CD4-positive, alpha-beta T cell treated with Interleukin-12 subunit alpha and Interleukin-12 subunit beta, for 1 hour (primary cell): Measurements from ENCODE around the gene FOXP1.

Experiments used
- DNase-seq: peaks from one replicate; pipeline ENCODE4 v3.0.0-alpha.2; 2020

Gene FOXP1

DNA sequence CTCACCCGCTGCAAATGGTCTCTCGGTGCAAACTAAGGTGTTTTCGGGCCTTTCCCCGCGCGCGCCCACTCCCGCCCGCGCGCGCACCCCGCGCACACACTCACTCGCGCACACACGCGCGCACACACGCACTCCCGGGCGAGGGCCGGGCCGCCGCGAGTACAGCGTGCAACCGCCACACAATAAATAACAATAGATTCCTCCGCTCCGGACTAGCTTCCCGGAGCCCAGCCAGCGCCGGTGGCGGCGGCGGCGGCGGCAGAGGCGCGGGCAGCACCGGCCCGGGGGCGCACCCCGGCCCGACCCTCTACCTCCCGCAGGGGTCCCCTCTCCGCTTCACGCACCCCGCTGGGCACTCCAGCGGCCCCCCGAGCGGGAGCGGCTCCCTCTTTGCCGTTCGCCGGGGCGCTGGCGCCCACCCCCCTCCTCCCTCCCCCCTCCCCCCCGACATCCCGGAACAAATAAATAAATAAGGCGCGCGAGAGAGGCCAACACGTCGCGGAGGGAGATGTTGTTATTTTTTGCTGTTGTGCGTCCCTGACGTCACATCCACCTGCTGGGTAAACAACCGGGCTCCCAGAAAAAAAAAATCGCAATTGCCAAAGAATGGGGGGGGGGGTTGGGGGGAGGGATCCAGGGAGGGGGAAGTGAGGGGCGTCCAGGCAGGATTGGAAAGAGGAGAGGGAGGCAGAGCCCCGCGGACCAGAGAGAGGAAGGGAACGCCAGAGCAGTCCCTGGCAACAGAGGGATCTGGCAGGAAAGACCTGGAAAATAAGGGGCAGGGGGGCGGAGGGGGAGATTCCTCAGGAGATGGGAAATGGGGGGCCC is at the start of gene FOXP1:
FOXP1 (minus strand) TSS at position 163 of the 828 bp plus-strand sequence. CDS start 385,347 bp downstream, outside the sequence.
- DNase-seq, result peak; percentile 80

DNA sequence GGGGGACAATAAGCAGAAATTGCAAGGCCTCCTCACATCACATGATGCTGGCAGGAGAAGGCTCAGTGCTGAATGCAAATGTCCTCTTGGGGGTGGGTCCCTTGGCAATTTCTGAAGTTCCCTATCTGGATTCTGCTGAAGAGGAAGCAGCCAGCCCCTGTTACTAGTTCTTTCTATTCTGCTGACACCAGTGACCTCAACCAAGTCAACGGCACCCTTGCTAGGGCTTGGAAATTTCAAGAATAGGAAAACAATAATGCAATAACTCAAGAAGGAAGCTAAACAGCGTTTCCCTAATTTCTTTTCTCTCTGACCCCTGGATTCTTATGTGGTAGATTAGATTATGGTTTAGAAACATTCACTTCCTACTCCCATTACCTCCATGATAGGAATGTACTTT is 46.2 kb upstream of the FOXP1 start:
- peak; percentile 1 for DNase-seq

DNA sequence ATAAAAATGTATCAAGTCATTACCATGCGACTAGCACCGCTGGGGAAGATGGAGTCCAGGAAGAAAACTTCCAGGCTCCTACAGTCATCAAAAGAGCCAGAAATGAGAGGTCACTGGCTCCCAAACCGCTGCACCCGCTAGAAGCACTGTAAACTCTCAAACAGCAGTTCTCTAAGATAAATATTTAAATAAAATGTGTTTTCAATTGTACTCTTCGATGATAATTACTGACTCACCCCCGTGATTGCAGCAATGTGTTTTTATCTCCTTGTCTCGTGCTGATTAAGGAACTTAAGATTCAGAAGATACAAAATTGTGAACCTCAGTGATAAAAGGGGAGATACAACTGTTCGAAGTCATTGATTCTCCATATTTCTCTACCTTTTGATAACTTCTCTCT is 45.8 kb upstream of the FOXP1 start:
- DNase-seq, result no peak

DNA sequence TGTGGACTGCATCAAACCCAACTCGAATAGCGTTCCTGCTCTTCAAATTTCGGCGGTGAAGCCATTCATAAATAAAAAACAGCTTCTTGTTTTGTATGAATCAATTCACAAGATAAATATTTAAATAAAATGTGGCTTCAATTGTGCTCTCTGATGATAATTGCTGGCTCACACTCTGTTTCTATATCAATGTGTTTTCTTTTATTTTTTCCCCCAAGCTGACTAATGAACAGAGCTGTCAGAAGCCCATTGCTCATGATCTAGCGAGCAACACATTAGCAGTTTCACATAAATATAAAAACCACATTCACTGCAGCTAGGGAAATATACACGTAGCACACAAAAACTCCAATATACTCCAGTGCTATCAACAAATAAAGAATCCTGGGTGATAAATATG is 45.0 kb upstream of the FOXP1 start:
- no peak for DNase-seq

DNA sequence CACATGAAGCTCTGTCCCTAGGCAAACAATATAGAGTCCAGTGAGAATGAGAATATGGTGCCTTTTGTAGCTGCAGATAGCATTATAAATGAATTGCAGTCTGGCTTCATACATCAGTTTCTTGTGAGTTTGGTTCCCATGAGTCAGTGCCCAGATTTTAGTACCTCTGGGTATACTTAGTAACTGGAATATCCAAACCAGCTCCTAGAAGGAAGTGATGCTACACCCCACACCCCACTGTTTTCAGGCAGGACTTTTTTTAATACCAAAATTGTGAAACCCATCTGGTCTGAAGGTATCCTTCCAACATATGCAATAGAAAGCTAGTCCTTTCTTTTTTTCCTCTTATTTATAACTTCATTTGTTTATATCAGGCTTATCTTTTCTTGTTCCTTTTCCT is 42.1 kb upstream of the FOXP1 start:
- no peak for DNase-seq

DNA sequence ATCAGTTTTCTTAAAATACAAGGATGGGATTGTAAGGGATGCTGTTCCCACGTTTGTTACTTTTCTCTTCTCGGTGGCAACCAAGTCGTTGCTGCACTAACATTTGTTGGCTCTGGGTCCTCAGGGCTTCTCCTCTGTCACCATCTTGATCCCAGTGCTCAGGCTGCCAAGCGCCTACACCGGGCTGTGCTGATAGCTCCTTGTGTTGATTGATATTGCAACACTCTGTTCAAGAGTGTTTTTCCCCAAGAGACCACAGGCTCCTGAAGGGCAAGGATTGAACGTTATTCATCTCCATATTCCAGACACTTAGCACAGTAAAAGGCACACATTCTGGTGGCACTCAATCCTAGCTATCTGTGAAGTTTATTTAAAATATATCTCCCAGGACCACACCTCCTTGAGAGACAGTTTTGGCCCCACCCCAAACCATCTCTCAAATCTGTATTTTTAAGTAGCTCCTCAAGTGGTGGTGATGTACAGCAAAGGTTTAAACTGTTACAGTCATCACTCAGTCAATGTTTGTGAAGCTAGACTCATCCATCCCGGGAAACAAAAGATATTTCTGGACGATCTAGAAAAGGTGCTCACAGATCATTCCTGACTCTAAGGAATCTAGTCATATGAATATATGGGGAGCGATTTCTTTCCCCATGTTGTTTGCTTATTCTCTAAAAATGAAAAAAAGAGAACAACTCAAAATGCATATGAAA is 38.5 kb upstream of the FOXP1 start:
- no peak for DNase-seq

DNA sequence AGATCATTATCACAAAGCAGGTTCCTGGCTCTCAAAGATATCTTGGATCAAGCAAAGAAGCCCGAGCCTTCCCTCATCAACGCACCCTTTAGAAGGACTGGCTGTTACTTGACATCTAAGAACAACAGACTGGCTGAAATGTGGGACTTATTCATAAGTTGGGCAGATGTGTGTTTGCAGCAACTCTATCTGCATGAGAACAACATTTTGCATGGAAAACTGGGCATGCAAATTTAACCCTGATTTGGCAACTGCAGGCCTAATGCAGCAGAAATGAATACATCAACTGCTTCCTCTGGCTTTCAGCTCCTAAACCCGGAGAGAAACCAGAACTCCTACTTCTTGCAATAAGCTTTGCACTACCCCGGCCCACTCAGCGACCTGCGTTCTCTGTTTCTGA is 35.0 kb upstream of the FOXP1 start:
- DNase-seq, result no peak

DNA sequence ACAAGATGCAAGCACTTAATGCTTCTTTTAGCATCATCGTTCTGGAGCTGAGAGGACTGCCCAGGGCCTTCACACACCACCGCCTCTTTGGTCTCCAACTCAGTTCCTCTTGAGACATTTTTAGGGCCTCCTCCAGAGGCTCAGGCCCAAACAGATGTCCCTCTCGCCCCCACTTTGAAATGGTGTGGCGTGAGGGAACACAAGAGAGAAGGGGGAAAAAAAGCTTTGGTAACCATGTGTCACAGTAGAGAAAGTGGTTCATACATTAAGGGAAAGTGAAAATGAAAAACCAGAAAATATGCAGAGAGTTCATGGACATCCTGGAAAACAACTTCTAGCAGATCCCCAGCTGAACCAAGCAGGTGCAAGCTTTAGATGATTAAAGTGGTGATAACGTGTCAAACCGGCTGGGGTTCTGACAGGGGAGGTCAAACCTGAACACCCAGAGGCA is 33.1 kb upstream of the FOXP1 start:
- DNase-seq, result no peak

DNA sequence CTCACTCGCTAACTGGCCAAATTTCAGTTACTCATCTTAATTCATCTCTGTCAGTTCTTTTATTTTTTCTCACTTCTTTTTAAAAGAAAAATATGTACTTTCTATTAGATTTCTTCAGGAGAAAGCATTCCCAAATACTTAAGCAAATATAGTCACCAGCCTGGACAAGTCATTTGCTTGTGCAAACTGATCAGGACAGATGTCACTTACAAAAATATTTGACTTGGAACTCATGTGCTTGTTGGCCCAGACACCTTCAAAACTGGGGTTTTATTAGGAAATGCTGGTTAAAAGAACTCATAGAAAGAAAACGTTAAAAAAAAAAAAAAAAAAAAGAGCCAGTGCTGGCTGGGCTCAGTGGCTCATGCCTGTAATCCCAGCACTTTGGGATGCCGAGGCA is 31.3 kb upstream of the FOXP1 start:
- no peak for DNase-seq

DNA sequence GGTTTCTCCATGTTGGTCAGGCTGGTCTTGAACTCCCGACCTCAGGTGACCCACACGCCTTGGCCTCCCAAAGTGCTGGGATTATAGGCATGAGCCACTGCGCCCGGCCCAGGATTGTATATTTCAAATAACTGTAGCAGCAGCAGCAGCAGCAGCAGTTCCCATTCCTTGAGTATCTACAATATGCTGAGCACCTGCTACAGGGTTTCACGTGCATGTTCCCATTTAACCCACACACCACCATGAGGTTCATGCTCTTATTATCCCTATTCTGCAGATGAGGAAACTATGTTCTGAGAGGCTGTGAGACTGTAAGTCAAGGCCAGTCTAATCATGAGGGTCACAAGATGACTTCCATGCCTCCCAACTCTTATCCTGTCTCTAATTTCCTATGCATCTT is 30.9 kb upstream of the FOXP1 start:
- DNase-seq, result no peak

DNA sequence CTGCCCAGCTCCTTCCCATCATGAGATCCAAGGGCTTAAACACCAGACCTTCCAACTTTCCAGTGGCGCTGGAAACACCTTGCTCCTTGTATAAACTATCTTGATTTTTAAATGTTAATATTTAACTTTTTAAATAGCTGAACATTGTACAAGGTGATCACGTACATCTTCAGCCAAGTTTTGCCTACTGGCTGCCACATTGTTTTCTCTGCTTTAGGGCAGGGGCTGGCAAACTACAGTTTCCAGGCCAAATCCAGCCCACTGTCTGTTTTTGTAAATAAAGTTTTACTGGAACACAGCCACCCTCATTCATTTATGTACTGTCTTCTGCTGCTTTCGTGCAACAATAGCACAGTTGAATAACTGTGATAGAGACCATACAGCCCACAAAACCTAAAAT is 27.6 kb upstream of the FOXP1 start:
- no peak for DNase-seq

DNA sequence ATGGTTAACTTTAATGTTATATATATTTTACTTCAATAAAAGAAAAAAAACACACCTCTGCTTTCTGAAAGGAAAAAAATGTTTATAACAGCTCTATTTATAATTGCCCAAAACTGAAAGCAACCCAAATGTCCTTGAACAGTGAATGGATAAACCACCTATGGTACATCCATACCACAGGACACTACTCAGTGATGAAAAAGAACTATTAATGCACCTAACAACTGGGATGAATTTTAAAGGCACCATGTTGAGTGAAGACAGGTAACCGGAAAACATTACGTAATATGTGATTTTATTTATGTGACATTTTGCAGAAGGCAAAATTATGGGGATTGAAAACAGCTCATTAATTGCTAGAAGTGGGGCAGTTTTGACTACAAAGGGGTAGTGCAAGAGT is 23.8 kb upstream of the FOXP1 start:
- DNase-seq, result no peak

DNA sequence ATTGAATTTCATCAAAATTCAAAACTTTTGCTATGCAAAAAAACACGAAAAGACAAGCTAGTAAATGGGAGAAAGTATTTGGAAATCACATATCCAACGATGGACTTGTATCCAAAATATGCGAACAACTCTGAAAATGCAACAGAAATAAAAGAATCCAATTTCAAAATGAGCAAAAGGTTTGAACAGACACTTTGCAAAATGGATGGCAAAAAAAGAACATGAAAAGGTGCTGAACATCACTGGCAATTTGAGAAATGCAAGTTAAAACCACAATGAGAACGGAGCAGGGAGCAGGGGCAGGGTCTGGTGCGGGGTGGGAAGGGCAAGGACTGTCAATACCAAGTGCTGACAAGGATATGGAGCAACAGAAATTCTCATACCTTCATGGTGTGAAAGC is 23.1 kb upstream of the FOXP1 start:
- no peak for DNase-seq

DNA sequence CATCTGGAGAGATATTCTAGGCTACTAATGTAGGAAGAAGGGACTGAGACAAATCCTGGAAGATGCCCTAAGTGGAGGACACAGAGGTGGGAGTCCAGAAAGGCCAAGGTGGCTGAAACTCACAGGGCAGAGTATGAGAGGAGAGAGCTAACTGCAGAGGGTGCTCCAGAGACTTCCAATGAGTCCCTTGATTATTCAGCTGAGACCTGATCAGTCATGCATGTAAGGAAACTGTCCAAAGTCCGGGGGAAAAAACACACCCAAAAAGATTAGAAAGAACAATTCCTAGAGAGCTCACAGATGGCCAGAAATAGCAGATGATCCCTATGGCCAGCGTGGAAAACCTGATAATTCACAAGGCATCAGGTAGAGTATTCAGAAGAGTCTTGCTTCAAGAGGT is 18.7 kb upstream of the FOXP1 start:
- no peak for DNase-seq

DNA sequence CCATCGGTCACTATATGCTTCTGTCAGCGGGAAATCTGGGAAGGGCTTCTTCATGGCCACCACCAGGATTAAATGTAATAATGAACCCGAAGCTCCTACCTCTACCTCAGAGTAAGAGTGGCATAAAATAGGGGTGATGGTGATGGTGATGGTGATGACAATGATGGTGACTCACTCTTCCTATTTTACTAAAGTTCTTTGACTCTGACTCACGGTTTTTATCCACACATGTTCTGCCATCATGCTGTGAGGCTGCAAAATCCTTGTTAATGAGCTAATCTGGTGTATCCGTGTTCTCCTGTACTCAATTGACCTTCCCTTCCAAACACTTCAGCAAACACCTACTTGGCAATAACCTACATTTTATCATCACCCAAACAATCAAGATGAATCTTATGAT is 18.3 kb upstream of the FOXP1 start:
- DNase-seq, result no peak

DNA sequence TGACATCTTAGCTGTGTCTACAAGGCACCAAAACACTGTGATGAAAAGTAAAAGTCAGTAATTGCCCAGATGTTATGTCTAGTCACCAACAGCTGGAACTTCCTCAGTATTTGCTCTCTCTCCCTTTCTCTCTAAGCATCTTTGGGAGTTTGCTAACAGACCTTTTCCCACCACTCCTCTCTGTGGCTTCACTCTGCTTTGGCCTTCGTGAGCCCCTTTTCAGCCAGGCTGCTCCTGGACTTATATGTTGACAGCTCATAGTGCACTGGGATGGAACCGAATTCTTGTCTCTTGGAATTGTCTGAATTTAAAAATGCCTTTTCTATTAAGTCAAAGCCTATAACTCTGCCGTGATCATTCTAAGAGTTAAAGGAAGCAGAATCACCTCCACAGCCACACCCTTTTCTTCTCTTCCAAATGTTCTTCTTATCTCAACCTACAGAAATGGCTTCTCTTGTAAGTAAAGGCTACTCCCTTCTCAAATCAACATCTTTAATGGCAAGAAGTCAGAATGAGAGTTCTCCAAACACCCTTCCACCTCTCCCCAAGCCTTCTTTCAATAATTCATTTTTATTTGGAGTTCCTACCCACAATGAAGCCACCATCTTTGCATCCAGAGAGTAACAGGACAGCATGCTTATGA is 17.2 kb upstream of the FOXP1 start:
- no peak for DNase-seq

DNA sequence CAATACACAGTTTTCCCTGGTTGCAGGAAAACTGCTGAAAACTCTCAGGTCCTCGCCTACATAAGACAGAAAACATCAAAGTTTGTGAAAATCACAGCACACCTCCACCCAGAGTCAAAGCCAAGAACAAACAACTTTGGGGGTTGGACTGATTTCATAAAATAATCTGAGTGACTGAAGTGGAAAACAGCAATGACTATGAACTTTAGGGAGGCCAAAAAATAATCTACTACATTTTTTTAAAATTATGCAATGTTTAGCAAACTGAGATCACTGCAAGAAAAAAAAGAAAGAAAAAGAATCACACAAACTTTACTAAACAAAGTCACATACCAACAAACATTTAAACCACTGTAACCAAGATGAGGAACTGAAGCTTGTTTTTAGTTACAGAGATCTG is 15.9 kb upstream of the FOXP1 start:
- no peak for DNase-seq

DNA sequence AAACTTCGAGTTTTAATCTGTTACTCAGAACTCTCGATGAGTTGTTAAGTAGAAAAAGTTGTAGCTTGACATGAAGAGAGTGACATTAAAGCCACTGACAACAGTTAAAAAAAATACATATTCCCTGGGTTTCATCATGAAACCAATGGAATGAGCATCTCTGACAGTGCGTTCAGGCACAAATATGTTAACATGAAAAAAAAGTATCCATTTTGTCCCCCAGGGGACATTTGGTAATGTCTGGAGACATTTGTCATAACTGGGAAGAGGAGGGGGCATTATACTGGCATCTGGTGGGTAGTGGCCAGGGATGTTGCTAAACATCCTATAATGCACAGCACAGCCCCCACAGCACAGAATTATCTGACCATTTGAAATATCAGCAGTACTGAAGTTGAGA is 14.8 kb upstream of the FOXP1 start:
- DNase-seq, result no peak

DNA sequence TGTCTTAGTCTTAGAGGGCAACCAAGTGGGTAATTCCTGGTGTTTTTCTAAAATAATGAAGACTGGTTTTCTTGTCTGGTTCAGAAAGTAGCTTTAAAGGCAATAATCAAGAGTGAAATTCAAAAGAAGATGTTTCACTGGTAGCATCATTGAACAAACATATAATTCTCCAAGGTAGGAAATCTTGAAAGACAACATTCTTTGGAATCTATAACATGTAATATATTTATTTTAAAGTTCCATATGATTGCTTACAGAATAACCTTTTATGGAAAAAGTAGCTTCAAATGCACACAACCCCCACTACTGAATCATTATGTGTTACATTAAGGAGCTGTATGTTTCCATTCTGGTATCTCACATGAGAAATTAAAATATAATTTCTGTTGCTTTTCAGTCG is 13.8 kb upstream of the FOXP1 start:
- DNase-seq, result no peak

DNA sequence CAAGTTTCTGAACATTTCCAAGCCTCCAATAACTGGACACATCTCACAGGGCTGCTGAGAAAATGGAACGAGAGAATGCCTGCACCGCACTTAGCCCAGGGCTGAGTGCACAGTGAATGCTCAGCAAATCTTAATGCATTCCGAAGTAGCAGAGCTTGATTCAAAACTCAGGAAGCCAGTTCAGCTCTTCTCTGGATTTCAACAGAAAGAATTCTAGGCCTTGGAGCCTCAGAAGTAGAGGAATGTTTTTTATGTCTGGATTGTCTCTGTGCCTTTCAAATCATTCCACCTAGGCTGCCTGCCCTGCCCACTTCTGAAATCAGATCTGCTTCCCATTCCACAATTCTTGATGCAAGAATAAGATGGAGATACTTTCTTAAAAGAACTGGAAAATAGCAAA is 9.6 kb upstream of the FOXP1 start:
- no peak for DNase-seq

DNA sequence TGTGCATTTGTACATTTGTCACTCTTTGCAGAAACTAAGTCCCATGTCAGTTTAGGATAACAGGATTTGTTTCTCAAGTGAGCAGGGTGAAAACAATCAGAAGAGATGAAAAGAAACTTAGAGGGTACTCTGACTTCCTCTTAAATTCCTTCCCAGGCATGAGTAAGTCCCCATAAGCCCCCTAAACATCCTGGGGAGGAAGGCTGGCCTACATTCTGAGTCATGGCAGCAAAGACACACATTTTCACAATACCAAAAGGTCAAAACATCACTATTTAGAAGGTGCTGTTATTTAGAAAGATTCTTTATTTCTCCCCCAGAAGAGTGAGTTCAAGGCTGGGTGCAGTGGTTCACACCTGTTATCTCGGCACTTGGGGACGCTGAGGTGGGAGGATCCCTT is 7.6 kb upstream of the FOXP1 start:
- DNase-seq, result no peak

DNA sequence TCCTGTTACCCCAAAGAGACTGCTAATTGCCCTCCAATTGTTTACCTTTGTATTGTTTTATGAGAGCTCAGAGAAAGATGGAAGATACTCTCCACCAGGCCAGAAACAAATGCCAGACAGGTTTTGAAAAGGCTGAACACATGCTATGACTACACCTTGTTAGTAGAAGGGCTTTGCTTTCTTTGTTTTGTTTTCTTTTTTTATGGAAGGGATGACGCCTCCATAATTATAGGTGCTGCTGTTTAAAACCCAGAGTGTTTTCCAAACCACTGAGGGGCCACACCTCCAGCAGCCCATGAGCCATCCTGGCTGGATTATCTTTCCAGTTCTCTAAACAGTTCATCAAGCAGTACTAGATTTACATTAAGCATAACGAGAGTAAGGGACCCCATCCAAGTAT is 5.6 kb upstream of the FOXP1 start:
- no peak for DNase-seq

DNA sequence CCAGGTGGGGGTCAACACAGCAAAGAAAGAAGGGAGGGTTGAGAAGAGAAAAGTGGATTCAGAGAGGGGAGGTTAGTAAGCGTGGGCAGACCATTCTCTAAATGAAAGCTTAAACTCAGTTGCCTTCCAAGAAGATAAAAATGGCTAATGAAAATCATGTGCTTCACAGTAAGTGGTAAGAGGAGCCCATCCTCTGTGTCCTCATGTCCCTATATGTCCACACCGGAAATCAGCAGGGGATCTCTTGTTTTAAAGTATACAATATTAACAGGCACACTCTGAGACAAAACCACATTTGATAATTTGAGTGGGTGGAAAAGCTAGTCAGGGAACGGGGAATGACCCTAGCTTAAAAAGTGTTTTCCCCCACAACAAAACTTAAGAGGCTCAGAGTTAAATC is 4.4 kb upstream of the FOXP1 start:
- DNase-seq, result no peak

DNA sequence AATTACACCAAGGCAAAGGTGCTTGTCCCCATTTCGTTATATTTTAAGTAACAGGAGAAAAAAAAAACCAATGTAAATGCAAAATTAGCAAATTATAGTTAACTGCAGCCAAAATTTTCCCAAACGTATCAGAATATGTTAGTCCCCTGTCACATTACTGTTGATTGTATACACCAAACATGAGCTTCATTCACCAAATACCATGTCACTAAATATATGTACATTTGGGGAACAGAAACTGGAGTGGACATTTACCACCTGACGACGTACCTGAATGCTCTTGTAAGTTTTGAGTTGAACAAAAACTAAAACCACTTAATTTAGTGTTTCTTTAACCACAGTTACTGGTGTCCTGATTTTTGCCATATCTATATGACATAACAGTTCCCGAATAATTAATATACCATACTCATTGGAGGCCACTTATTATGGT is 3.3 kb upstream of the FOXP1 start:
- DNase-seq, result no peak
